HG02884 (cell line): ENCODE measurements around the gene ATP6V1G3.
"Not testable (repeated sequence)": the region's sequence is repeated elsewhere in the genome, so short reads cannot be mapped to it uniquely, and the experiment has no call there.

Source experiments
- ATAC-seq: cut with Tn5 transposase; IDR thresholded peaks from one replicate; pipeline ENCODE4 v1.9.1; 2021; ENCODE audit warnings: mild to moderate bottlenecking, moderate library complexity; ENCODE audit not compliant: unreplicated experiment

Gene ATP6V1G3, protein sequence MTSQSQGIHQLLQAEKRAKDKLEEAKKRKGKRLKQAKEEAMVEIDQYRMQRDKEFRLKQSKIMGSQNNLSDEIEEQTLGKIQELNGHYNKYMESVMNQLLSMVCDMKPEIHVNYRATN

DNA sequence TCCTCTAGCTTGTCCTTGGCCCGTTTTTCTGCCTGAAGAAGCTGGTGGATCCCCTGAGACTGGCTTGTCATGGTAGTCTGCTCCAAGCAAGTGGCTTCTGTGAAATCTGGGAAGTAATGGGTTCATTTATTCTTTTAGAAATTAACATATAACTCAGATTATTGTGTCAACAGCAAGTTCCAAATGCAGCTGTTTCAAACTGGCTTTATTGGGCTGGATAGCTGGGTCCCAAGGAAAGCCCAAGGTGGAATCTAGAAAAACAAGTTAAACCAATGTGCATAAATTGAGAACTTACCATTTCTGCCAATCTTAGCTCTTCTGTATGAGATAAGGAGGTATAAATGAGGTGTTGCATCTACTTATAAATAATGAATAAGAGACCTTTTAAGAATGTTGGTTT lies at the start of gene ATP6V1G3:
Gene ATP6V1G3, minus strand, starts transcription at position 101 of the 400 bp plus-strand sequence. Its CDS starts 30 bp downstream, at position 71.
- ATAC-seq: no peak

- ATAC-seq: no peak
Measured at GRCh38 chr1:198588845-198589244, 48.4 kb upstream of the ATP6V1G3 start.

GRCh38 chr1:198584163-198584562 lies 43.7 kb upstream of the ATP6V1G3 start:
- no peak for ATAC-seq

- not testable (repeated sequence) for ATAC-seq
Measured at GRCh38 chr1:198583209-198583802, 42.8 kb upstream of the ATP6V1G3 start.

DNA sequence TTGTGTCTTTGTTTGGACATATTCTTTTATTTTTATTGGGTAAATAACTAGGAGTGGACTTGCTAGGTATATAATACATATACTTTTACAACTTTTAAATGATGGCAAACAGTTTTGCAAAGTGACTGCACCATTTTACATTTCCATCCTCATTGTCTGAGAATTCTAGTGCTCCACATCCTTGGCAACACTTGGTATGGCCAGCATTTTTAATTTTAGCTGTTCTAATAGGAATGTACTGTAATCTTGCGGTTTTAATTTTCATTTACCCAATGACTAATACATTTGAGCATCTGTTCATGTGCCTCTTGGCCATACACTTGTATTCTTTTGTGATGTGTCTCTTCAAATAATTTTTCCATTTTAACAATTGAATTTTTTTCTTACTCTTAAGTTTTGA lies 37.0 kb upstream of the ATP6V1G3 start:
- no peak for ATAC-seq

GRCh38 chr1:198575798-198576641 lies 35.5 kb upstream of the ATP6V1G3 start:
- peak; percentile 76 for ATAC-seq

DNA sequence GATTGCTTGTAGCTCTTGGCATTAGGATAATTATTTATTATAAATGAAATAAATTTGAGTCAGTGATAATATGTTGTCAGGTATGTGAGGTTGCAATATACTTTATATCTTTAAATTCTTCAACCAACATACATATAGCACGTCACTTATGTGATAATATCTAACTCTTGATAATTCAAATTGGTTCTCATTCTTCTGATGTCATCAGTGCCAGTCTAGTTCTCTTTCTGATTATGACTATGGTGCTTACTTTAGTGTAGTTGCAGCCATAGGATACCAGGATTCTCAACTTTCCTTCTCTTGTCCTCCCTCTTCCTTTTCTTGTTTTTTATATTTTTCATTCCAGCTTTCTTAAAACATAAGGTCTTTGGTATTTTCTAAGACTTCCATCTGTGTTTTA lies 34.8 kb upstream of the ATP6V1G3 start:
- ATAC-seq: no peak

- ATAC-seq: no peak
Measured at GRCh38 chr1:198574325-198574724, 33.8 kb upstream of the ATP6V1G3 start.

DNA sequence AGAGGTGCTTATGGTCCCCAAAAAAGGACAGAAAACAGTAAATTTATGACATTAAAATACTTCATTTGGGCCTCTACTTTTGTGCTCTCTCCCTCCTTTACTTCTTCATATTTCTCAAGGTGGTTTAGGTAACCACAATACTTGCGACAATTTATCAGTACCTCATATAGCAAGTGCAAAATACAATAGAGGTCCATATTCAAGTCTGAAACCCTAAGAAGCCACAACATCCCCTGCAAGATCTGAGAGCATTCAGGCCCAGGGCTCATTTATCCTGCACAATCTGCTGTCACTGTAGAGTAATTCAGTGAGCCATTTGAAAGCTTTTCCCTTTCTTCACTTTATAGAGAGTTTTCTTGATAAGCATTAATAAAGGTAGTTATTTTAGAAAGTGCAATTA lies 24.2 kb upstream of the ATP6V1G3 start:
- ATAC-seq: no peak

GRCh38 chr1:198564157-198564556 lies 23.7 kb upstream of the ATP6V1G3 start:
- no peak for ATAC-seq

GRCh38 chr1:198563583-198563982 lies 23.1 kb upstream of the ATP6V1G3 start:
- ATAC-seq: no peak

DNA sequence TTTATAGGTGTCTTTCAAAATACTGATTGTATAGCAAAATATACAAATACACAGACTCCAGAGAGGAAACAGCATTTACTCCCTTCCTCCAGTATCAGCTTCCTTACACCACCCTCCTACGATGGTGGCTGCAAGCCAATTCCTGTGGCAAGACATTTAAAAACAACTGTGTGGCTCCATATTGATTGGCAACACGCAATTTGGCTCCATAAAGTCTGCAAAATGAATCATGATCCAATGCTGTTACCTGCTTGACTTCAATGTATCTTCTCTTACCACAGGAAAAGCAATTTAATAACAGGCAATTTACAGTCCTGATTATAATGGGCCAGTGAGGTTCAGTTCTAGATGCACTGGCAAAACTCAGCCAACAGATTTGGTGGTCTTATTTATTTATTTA lies 19.7 kb upstream of the ATP6V1G3 start:
- no peak for ATAC-seq

GRCh38 chr1:198559362-198559761 lies 18.9 kb upstream of the ATP6V1G3 start:
- no peak for ATAC-seq

DNA sequence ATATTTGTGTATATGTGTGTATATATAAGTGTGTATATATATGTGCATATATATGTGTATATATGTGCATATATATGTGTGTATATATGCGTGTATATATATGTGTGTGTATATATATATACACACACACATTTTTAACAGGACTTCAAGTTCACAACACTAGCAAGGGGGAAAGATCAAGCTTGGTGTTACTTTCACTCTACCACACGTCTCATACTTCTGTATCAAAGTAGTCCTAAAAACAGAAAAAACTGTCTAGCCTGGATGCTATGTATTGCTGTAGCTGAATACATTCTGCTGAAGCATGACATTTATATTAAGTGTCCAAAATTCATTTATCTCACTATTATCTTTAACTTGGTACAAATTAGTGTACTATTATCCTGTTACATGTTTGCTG lies 17.9 kb upstream of the ATP6V1G3 start:
- ATAC-seq: no peak

- ATAC-seq: peak; percentile 86
Measured at GRCh38 chr1:198556971-198557370, 16.5 kb upstream of the ATP6V1G3 start.

DNA sequence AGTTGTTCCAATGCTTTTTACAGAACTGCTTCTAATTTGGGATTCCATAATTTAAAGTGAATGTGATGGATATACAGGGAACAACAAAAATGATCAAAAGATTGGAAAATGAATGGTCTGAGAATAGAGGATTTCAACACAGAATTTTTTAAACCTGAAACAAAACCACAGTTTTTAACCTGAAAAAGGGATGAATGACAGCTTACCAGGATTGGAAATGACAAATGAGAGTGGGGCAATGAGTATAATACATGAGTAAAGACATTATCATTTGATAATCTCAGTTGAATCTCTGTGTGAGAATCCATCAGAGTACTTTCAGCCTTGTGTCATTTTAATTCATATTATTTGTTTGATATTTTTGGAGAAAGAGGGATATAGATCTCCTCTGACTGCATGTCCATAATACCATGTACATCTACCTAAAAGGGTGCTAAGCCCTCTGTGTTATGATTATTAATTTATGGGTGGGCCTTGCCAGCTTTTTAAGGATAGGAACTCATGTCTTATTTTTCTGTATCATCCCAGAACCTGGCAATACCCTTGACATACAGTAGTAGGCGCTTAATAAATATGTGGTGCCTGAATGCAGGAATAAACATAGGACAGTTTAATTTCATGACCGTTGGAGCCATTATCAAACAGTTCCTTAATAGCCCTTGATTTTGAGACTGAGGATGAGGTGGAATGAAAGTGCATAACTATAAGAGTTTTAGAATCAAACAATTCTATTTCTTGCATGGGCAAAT lies 12.4 kb upstream of the ATP6V1G3 start:
- no peak for ATAC-seq

- ATAC-seq: no peak
Measured at GRCh38 chr1:198550941-198551524, 10.6 kb upstream of the ATP6V1G3 start.

DNA sequence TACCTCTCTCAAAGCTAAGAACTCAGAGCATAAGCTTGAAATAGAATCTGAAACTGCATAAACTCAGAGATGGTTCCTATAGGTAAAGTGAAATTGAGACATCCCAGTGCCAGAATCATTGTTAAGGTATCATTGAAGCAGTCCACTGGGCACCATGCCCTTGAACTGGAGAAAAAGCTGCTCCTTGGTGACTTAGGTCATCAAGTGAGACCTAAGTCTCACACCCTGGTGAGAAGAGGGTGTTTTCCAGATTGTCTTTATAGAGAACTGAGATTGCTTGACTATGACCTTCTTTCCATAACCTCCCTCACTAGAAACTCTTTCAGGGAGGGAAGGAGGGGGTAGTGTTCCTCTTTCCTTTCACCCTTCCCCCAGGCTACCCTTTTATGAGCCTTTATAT lies 9.4 kb upstream of the ATP6V1G3 start:
- peak; percentile 89 for ATAC-seq

DNA sequence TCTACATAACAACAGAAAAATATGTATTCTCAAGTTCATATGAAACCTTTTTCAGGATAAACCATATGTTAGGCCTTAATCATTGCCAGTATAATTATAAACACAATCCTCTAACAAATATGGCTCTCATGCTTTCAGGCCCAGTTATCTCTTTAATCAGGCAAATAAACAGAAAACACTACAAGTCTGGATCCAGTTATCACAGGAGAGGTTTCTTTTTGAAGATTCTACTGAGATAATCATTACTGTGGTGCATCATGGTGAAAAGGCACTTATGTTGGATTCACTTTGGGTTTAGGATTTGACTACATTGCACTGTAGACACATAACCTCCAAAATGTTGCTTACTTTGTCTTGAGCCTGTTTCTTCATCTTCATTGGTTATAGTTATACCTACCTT lies 8.4 kb upstream of the ATP6V1G3 start:
- ATAC-seq: no peak

- ATAC-seq: no peak
Measured at GRCh38 chr1:198545156-198545555, 4.7 kb upstream of the ATP6V1G3 start.

DNA sequence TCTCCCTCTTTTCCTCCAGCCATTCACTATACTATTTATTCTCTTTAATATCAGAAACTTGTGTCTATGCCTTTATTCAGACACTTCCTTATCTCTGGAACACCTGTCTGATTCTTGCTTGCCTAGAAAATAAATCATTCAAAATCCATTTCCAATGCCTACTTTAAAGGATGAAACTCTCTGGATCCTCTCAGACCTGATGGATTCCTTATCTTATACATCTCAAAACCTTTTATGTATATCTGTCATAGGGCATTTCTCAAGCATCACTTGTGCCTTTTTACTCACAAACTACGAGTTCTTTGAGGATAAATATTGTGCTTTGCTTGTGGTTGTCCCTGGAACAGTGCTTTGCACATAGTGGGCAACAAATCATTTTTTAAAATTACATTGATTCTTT lies 3.8 kb upstream of the ATP6V1G3 start:
- ATAC-seq: no peak
